GM11168 (cell line): Measurements from ENCODE around the gene ADGRV1.

ENCODE experiments used
- in situ Hi-C: fragments of 300-500 bp; cut with MboI; formaldehyde crosslinking; loops from one replicate; pipeline ENCODE4 v1.12.0; 2022; ENCODE audit warnings: low sequenced_read_pairs; ENCODE audit not compliant: unreplicated experiment

Gene ADGRV1

GRCh38 chr5:90558344-90559192 lies at the start of gene ADGRV1:
ADGRV1 (plus strand) TSS chr5:90558797; CDS start chr5:90558896, 99 bp downstream.
- in situ Hi-C loops: no loop called here

GRCh38 chr5:90510438-90510837 lies 48.2 kb upstream of the ADGRV1 start:
- in situ Hi-C loops: no loop called here

- in situ Hi-C loops: no loop called here
Observed at GRCh38 chr5:90514520-90514919, 44.1 kb upstream of the ADGRV1 start.

- in situ Hi-C loops: no loop called here
Observed at GRCh38 chr5:90518661-90519060, 39.9 kb upstream of the ADGRV1 start.

GRCh38 chr5:90519081-90519480 lies 39.5 kb upstream of the ADGRV1 start:
- in situ Hi-C loops: no loop called here

- in situ Hi-C loops: no loop called here
Observed at GRCh38 chr5:90528601-90529193, 29.9 kb upstream of the ADGRV1 start.

- in situ Hi-C loops: no loop called here
Observed at GRCh38 chr5:90529194-90529938, 29.2 kb upstream of the ADGRV1 start, which contains the start of gene LYSMD3. LYSMD3 (minus strand) TSS chr5:90529584; CDS start chr5:90525289, 4,295 bp downstream.

- in situ Hi-C loops: no loop called here
Observed at GRCh38 chr5:90529939-90530677, 28.5 kb upstream of the ADGRV1 start.

- in situ Hi-C loops: no loop called here
Observed at GRCh38 chr5:90530736-90531487, 27.7 kb upstream of the ADGRV1 start.

GRCh38 chr5:90533794-90534193 lies 24.8 kb upstream of the ADGRV1 start:
- in situ Hi-C loops: no loop called here

- in situ Hi-C loops: no loop called here
Observed at GRCh38 chr5:90534922-90535321, 23.7 kb upstream of the ADGRV1 start.

GRCh38 chr5:90542827-90543519 lies 15.6 kb upstream of the ADGRV1 start:
- in situ Hi-C loops: no loop called here

GRCh38 chr5:90545511-90545910 lies 13.1 kb upstream of the ADGRV1 start:
- in situ Hi-C loops: no loop called here

GRCh38 chr5:90546216-90546837 lies 12.3 kb upstream of the ADGRV1 start:
- in situ Hi-C loops: no loop called here

GRCh38 chr5:90547072-90547536 lies 11.5 kb upstream of the ADGRV1 start:
- in situ Hi-C loops: no loop called here

GRCh38 chr5:90548069-90548593 lies 10.5 kb upstream of the ADGRV1 start:
- in situ Hi-C loops: no loop called here

- in situ Hi-C loops: no loop called here
Observed at GRCh38 chr5:90549223-90549622, 9.4 kb upstream of the ADGRV1 start.

- in situ Hi-C loops: no loop called here
Observed at GRCh38 chr5:90549729-90550275, 8.8 kb upstream of the ADGRV1 start.
